Astrocyte of the cerebellum (primary cell): ENCODE results near the gene HLA-DQB1.
"Not testable (repeated sequence)": the region's sequence is repeated elsewhere in the genome, so short reads cannot be mapped to it uniquely, and the experiment has no call there.

ENCODE experiments used
- DNase-seq: peaks from one replicate; pipeline ENCODE4 v3.0.0-alpha.2; 2011; ENCODE audit warnings: low read depth
- H3K4me3 ChIP-seq: 2 replicates; pipeline ENCODE4 v1.5.1; 2011; ENCODE audit warnings: mild to moderate bottlenecking, low read depth, low read length, moderate library complexity
- CTCF ChIP-seq: IDR thresholded peaks from 2 replicates; pipeline ENCODE4 v1.5.1; 2012; ENCODE audit warnings: low read length, low read depth, moderate library complexity, mild to moderate bottlenecking; ENCODE audit errors: missing control alignments
- in situ Hi-C: cut with HindIII; loops from 2 replicates; pipeline ENCODE4 v1.10.0; 2017; ENCODE audit warnings: low sequenced_read_pairs

HLA-DQB1 gene

GRCh38 chr6:32638532-32639219 lies 27.8 kb downstream of the HLA-DQB1 start:
- in situ Hi-C loops: no loop called here
- no peak for DNase-seq
- no peak for TF ChIP-seq CTCF
- H3K4me3 ChIP-seq: no peak overlapping the region

- in situ Hi-C loops: no loop called here
- H3K4me3 ChIP-seq: no peak overlapping the region
- DNase-seq: no peak
- TF ChIP-seq CTCF: no peak
These were observed 28.6 kb downstream of the HLA-DQB1 start for GRCh38 chr6:32637883-32638282.

DNA sequence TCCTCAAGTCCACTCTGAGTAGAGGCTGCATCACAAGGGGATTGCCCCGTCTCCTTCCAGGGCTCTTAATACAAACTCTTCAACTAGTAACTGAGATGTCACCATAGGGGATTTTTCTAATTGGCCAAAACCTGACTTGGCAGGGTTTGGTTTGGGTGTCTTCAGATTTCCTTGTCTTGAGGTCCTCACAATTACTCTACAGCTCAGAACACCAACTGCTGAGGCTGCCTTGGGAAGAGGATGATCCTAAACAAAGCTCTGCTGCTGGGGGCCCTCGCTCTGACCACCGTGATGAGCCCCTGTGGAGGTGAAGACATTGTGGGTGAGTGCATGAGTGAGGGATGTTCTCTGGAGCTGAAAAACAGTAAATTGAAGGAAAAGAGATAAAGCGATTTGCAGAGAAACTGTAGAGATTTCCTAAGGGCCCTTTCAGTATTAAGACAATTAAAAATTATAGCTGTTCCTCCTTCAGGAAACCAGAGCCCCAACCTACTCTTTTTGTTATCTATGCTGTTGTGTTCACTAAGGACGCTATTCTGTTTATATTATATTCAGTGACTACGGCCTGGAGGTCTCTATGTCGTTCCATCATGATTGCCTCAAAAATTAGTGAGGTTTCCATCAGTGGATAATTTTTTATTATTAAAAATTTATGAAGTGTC lies 29.1 kb downstream of the HLA-DQB1 start, which contains the start of gene HLA-DQA1:
Gene HLA-DQA1 (plus strand): TSS at position 188 of the 662 bp plus-strand sequence. CDS start 53 bp downstream, at position 241.
- DNase-seq: no peak
- in situ Hi-C loops: no loop called here
- H3K4me3 ChIP-seq: no peak within 1 kb of the TSS
- no peak for TF ChIP-seq CTCF

DNA sequence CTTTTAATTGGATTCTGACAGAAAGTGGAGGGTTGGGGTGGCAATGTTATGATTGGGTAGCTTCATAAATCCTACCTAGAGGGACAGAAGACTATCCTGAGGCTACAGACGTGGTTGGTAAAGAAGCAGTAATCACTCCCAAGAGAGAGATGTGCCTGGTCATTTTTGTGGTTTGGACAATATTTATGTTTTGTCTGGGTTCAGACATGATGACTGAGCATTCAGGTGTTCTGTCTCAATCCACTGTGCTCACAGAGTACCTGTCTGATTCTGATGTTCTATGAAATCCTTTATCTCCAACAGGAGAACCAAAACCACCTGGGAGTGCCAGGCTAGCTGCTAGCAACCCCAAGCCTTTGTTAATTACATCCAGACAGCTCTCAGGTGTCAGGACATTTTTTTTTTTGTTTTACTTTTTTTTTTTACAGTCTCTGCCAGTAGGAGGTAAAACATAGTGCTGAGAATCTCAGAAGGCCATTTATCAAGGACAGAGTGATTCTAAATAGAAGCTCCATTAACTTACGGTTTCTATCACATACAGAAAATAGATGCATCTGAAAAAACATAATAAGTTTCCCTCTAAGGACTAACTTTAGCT lies 30.8 kb downstream of the HLA-DQB1 start:
- no peak for TF ChIP-seq CTCF
- in situ Hi-C loops: no loop called here
- no peak for DNase-seq
- no peak overlapping the region for H3K4me3 ChIP-seq

- in situ Hi-C loops, H3K4me3 ChIP-seq, DNase-seq: not testable (repeated sequence)
These were observed 36.7 kb downstream of the HLA-DQB1 start for GRCh38 chr6:32629793-32630192.

- no peak for DNase-seq
- in situ Hi-C loops: no loop called here
- no peak for TF ChIP-seq CTCF
- H3K4me3 ChIP-seq: no peak overlapping the region
These were observed 38.6 kb downstream of the HLA-DQB1 start for GRCh38 chr6:32627831-32628230.

DNA sequence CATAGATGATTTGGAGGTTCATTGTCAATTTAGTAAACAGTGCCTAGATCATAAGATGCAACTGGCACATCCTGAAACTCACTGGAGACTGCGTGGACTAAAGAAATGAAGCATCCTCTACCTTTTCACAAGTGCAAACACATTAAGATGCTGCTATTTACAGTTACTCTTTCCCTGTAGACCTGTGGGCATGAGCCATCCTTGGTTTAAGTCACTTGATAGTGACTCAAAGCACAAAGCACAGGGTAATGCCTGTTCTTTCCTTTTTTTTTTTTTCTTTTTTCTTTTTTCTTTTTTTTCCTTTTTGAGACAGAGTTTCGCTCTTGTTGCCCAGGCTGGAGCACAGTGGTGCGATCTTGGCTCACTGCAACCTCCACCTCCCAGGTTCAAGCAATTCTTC lies 39.2 kb downstream of the HLA-DQB1 start:
- in situ Hi-C loops: no loop called here
- no peak for DNase-seq
- no peak for TF ChIP-seq CTCF
- H3K4me3 ChIP-seq: no peak overlapping the region
